H1 (cell line): Measurements from ENCODE around the gene C2orf78. TPM values are rescaled to one million over a fixed set of nuclear protein-coding genes. Genes with fewer than 3 reads are reported as not detected.

Source experiments
- ATF2 ChIP-seq: IDR thresholded peaks from 2 replicates; pipeline ENCODE4 v1.6.1; 2012; ENCODE audit warnings: low read length, inconsistent platforms
- CBX5 ChIP-seq: fragments of 300-800, 300-1000 bp; sonication (generic); IDR thresholded peaks from 2 replicates; pipeline ENCODE4 v1.7.1; 2016; ENCODE audit warnings: antibody characterized with exemption, low read length, low read depth
- CBX8 ChIP-seq: fragments of 300-800, 300-1000 bp; sonication (generic); IDR thresholded peaks from 2 replicates; pipeline ENCODE4 v1.7.1; 2016; ENCODE audit warnings: low read depth, low read length, borderline replicate concordance
- CEBPB ChIP-seq: IDR thresholded peaks from 2 replicates; pipeline ENCODE4 v1.6.1; 2012; ENCODE audit warnings: low read depth, low read length
- CHD2 ChIP-seq: IDR thresholded peaks from 2 replicates; pipeline ENCODE4 v1.6.1; 2012; ENCODE audit warnings: low read length, improper control_type of control experiment
- CREB1 ChIP-seq: IDR thresholded peaks from 2 replicates; pipeline ENCODE4 v1.6.1; 2012; ENCODE audit warnings: inconsistent platforms
- EGR1 ChIP-seq: IDR thresholded peaks from 2 replicates; pipeline ENCODE4 v1.6.1; 2011; ENCODE audit warnings: low read depth, low read length, borderline replicate concordance
- FOSL1 ChIP-seq: IDR thresholded peaks from 2 replicates; pipeline ENCODE4 v1.6.1; 2011; ENCODE audit warnings: mild to moderate bottlenecking, low read depth, low read length, moderate library complexity; ENCODE audit not compliant: insufficient read depth
- GABPA ChIP-seq: IDR thresholded peaks from 2 replicates; pipeline ENCODE4 v1.6.1; 2011; ENCODE audit warnings: mild to moderate bottlenecking, low read length, moderate library complexity, borderline replicate concordance; ENCODE audit not compliant: insufficient read depth
- GTF2F1 ChIP-seq: IDR thresholded peaks from 2 replicates; pipeline ENCODE4 v1.6.1; 2012; ENCODE audit warnings: low read depth, low read length, improper control_type of control experiment, borderline replicate concordance
- HDAC2 ChIP-seq, 2 experiments: fragments of 300-600 bp in 1 of 2; sonication (generic) in 1 of 2; IDR thresholded peaks; 2 replicates each; pipeline ENCODE4 v1.6.1; 2011 to 2012; ENCODE audit warnings: low read depth in 2 of 2, low read length in 2 of 2, mild to moderate bottlenecking in 2 of 2, moderate library complexity in 2 of 2, borderline replicate concordance in 1 of 2, inconsistent platforms in 1 of 2
- JUN ChIP-seq: IDR thresholded peaks from 2 replicates; pipeline ENCODE4 v1.6.1; 2011; ENCODE audit warnings: low read depth, mild to moderate bottlenecking, improper control_type of control experiment, low read length
- KDM1A ChIP-seq: fragments of 200-600, 300-600 bp; sonication (generic); IDR thresholded peaks from 2 replicates; pipeline ENCODE4 v1.7.1; 2016; ENCODE audit warnings: mild to moderate bottlenecking, low read length, borderline replicate concordance
- MAFK ChIP-seq: IDR thresholded peaks from 2 replicates; pipeline ENCODE4 v1.6.1; 2012; ENCODE audit warnings: low read depth, mild to moderate bottlenecking, improper control_type of control experiment, low read length
- POU5F1 ChIP-seq: IDR thresholded peaks from 2 replicates; pipeline ENCODE4 v1.6.1; 2011; ENCODE audit warnings: low read depth, mild to moderate bottlenecking, low read length, moderate library complexity
- RAD21 ChIP-seq, 2 experiments: IDR thresholded peaks in 1 of 2; conservative IDR thresholded peaks in 1 of 2; 2 replicates each; pipeline ENCODE4 v1.6.1; 2011; ENCODE audit warnings: low read depth in 2 of 2, low read length in 2 of 2, improper control_type of control experiment in 1 of 2, inconsistent platforms in 1 of 2, mild to moderate bottlenecking in 1 of 2, moderate library complexity in 1 of 2
- RFX5 ChIP-seq: IDR thresholded peaks from 2 replicates; pipeline ENCODE4 v1.6.1; 2011; ENCODE audit warnings: low read depth, low read length, improper control_type of control experiment, borderline replicate concordance
- RXRA ChIP-seq: IDR thresholded peaks from 2 replicates; pipeline ENCODE4 v1.6.1; 2011; ENCODE audit warnings: low read depth, mild to moderate bottlenecking, low read length, moderate library complexity; ENCODE audit not compliant: insufficient read depth
- SIX5 ChIP-seq: IDR thresholded peaks from 2 replicates; pipeline ENCODE4 v1.6.1; 2011; ENCODE audit warnings: mild to moderate bottlenecking, low read depth, low read length
- SP2 ChIP-seq: IDR thresholded peaks from 2 replicates; pipeline ENCODE4 v1.6.1; 2012; ENCODE audit warnings: mild to moderate bottlenecking, low read length, inconsistent platforms
- USF2 ChIP-seq: IDR thresholded peaks from 2 replicates; pipeline ENCODE4 v1.6.1; 2011; ENCODE audit warnings: low read length, improper control_type of control experiment
- YY1 ChIP-seq: IDR thresholded peaks from 2 replicates; pipeline ENCODE4 v1.6.1; 2011; ENCODE audit warnings: low read depth, mild to moderate bottlenecking, low read length
- polyA plus RNA-seq, 7 experiments: library from polyadenylated mRNA; depleted of rRNA in 3 of 7; stranded (reverse) in 5 of 7; unstranded in 2 of 7; fragments of >200 nt in 5 of 7; fragments of 200-250 nt in 2 of 7; gene quantifications; 1 replicate in 5 of 7; 2 replicates in 1 of 7; 4 replicates in 1 of 7; pipeline versions ENCODE4 v1.2.1 to v1.2.3, GENCODE V29; 2011 to 2013; ENCODE audit warnings: missing spikeins in 2 of 7, mixed read lengths in 2 of 7
- total RNA-seq: library from RNA; stranded (reverse); fragmentation: NEBNext Ultra II Directional; extraction: Animal tissue kit (Norgen Biotek cat#: 25700); gene quantifications from 2 replicates; pipeline ENCODE4 v1.2.1, GENCODE V29; 2021

Gene C2orf78
- total and polyA plus RNA-seq, 2 of the 8 experiments (the other 6 are each of a cell fraction or from before 2014, with no cell fraction given): 0.39 to 0.89 TPM

- TF ChIP-seq USF2: peak; percentile 12; the same call in 1 of the 2 replicates
- TF ChIP-seq FOSL1: no peak
- no peak for TF ChIP-seq KDM1A
- no peak for TF ChIP-seq RFX5
- TF ChIP-seq HDAC2 (IDR thresholded peaks at IDR 0.05; ENCODE audit: borderline replicate concordance in 1 of 2, low read depth in 2 of 2, low read length in 2 of 2): no peak
- TF ChIP-seq CBX8: no peak
- TF ChIP-seq EGR1: no peak
- TF ChIP-seq RAD21 (IDR thresholded peaks at IDR 0.05 in 1 of 2, conservative IDR thresholded peaks at IDR 0.05 in 1 of 2; ENCODE audit: low read depth in 2 of 2, low read length in 2 of 2): no peak
- no peak for TF ChIP-seq SIX5
- TF ChIP-seq POU5F1: no peak
- no peak for TF ChIP-seq CBX5
- TF ChIP-seq GTF2F1: no peak
- TF ChIP-seq JUN: no peak
- TF ChIP-seq SP2: no peak
- TF ChIP-seq CEBPB: peak; percentile 78
- TF ChIP-seq RXRA: no peak
- TF ChIP-seq MAFK: no peak
- TF ChIP-seq CHD2: no peak
- TF ChIP-seq YY1: peak; percentile 100; the same call in 1 of the 2 replicates
- no peak for TF ChIP-seq ATF2
- TF ChIP-seq CREB1: peak; percentile 90
- peak; percentile 86 for TF ChIP-seq GABPA
Observed at GRCh38 chr2:73828818-73829570, 45.0 kb downstream of the C2orf78 start, which contains the start of gene STAMBP (continued).
